ENCODE data around the gene ASB10. TPM values are rescaled to one million over a fixed set of nuclear protein-coding genes. Genes with fewer than 3 reads are reported as not detected.

The ASB10 gene
- total and polyA plus RNA-seq, 2 of the 8 experiments (the other 6 are each of a cell fraction or from before 2014, with no cell fraction given), result not detected

GRCh38 chr7:151132461-151133205, 54.4 kb downstream of the ASB10 start:
- no peak for FAIRE-seq
- H3K79me1 ChIP-seq (ENCODE audit: low read depth, low read length), result no peaks in the 10 kb centered on the region
- H3K27me3 ChIP-seq (replicated peaks in 1 of 4; ENCODE audit: control insufficient read depth in 3 of 4, extremely low read depth in 1 of 4, insufficient read depth in 3 of 4, low read length in 3 of 4), result peaks cover 0 to under 1% (median 0%) of the 10 kb centered on the region in 4 experiments; a peak in 2 of 7 replicates
- peaks cover 5 to 22% of the 10 kb centered on the region in 2 experiments for H4K20me1 ChIP-seq (replicated peaks in 1 of 2; ENCODE audit: control insufficient read depth in 1 of 2, insufficient read depth in 2 of 2, low read length in 2 of 2)
- H3K23me2 ChIP-seq (ENCODE audit: low read depth, low read length), result no peaks in the 10 kb centered on the region
- H3K14ac ChIP-seq (ENCODE audit: insufficient read length), result no peak overlapping the region
- H3K79me2 ChIP-seq (ENCODE audit: control insufficient read depth in 1 of 2, insufficient read depth in 2 of 2, low read length in 2 of 2), result no peaks in the 10 kb centered on the region
- H3K23ac ChIP-seq (ENCODE audit: insufficient read length), result no peak overlapping the region
- no peak overlapping the region for H2BK20ac ChIP-seq (ENCODE audit: low read length)
- no peak overlapping the region for H2AFZ ChIP-seq (ENCODE audit: low read length)
- H4K8ac ChIP-seq (ENCODE audit: extremely low read depth, insufficient read depth, low read length), result no peak overlapping the region
- no peak overlapping the region for H3K4me3 ChIP-seq (ENCODE audit: extremely low read depth in 1 of 4, insufficient read depth in 2 of 4, low read depth in 3 of 4, low read length in 4 of 4)
- no peak overlapping the region for H3K9ac ChIP-seq (replicated peaks in 1 of 4; ENCODE audit: extremely low read depth in 1 of 4, low read depth in 3 of 4, low read length in 3 of 4)
- no peaks in the 10 kb centered on the region for H3K9me3 ChIP-seq (ENCODE audit: insufficient read depth in 2 of 2, low read depth in 1 of 2, low read length in 1 of 2)
- no peak for DNase-seq (ENCODE audit: low read depth in 1 of 2, low spot score in 2 of 2)
- no peak overlapping the region for H3K27ac ChIP-seq (ENCODE audit: low read depth, low read length)
- no peak overlapping the region for H2BK15ac ChIP-seq (ENCODE audit: low read length)
- H2AK5ac ChIP-seq (ENCODE audit: low read depth, low read length), result no peak overlapping the region
- no peak overlapping the region for H3K4ac ChIP-seq (replicated peaks; ENCODE audit: insufficient read length, low read depth, low read length)
- no peak overlapping the region for H4K5ac ChIP-seq (ENCODE audit: insufficient read length, low read depth, low read length)
- 91% methylated on average over 21 of the region's 21 CpGs; no CpG with 5 or more reads in 1 of the 2 experiments for WGBS, 2 experiments (ENCODE audit: extremely low coverage in 1 of 2, insufficient coverage in 1 of 2, insufficient read length in 1 of 2, insufficient replicate concordance in 2 of 2, low coverage in 1 of 2, low lambda C conversion rate in 2 of 2, missing lambda C conversion rate in 1 of 2)
- ChIA-PET POLR2A (ENCODE audit: partially characterized antibody) (interaction anchor here (1.2 kb wide), 1 partner anchor 15 kb away, joined by 4 read pairs; no protein-coding TSS in a partner anchor), CTCF (ENCODE audit: partially characterized antibody) (interaction anchor here (0.6 to 11.7 kb wide), 6 partner anchors 10 to 113 kb away, joined by 3 to 197 read pairs (median 4); no protein-coding TSS in a partner anchor)
- peaks cover 0 to 4% (median under 1%) of the 10 kb centered on the region in 4 experiments; a peak in 5 of 7 replicates for H3K4me1 ChIP-seq (replicated peaks in 1 of 4; ENCODE audit: control insufficient read depth in 3 of 4, insufficient read depth in 4 of 4, low read length in 3 of 4)
- no peak overlapping the region for H2BK5ac ChIP-seq (ENCODE audit: low read depth, low read length)
- H3K36me3 ChIP-seq (ENCODE audit: control insufficient read depth in 2 of 4, insufficient read depth in 4 of 4, low read length in 3 of 4), result peaks cover 0 to 10% (median 5%) of the 10 kb centered on the region in 4 experiments; a peak in 5 of 8 replicates
- H2BK12ac ChIP-seq (ENCODE audit: low read depth, low read length), result no peak overlapping the region
- no peak overlapping the region for H3K4me2 ChIP-seq (ENCODE audit: insufficient read depth in 1 of 2, low read depth in 2 of 2, low read length in 2 of 2)
- no peak overlapping the region for H3K18ac ChIP-seq (ENCODE audit: extremely low read depth, low read length)
- H2BK120ac ChIP-seq (replicated peaks; ENCODE audit: low read depth, low read length), result no peak overlapping the region
- H3K56ac ChIP-seq (replicated peaks; ENCODE audit: insufficient read length, low read depth, low read length), result no peak overlapping the region
- H4K91ac ChIP-seq (replicated peaks; ENCODE audit: insufficient read length, low read length), result no peak overlapping the region
- TF ChIP-seq SP4 (IDR thresholded peaks at IDR 0.05; ENCODE audit: low read length), result no peak
- TF ChIP-seq, protein P1, sequence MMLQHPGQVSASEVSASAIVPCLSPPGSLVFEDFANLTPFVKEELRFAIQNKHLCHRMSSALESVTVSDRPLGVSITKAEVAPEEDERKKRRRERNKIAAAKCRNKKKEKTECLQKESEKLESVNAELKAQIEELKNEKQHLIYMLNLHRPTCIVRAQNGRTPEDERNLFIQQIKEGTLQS (IDR thresholded peaks at IDR 0.05; ENCODE audit: insufficient read depth, low read depth, low read length), result no peak
